HG02884 (cell line): ENCODE data around the gene TUBAL3.
"Not testable (repeated sequence)": the region's sequence is repeated elsewhere in the genome, so short reads cannot be mapped to it uniquely, and the experiment has no call there.

ENCODE experiments used
- ATAC-seq: cut with Tn5 transposase; IDR thresholded peaks from one replicate; pipeline ENCODE4 v1.9.1; 2021; ENCODE audit warnings: mild to moderate bottlenecking, moderate library complexity; ENCODE audit not compliant: unreplicated experiment

Gene TUBAL3

GRCh38 chr10:5424751-5425150, 20.1 kb upstream of the TUBAL3 start:
- ATAC-seq: no peak

GRCh38 chr10:5423771-5424170, 19.1 kb upstream of the TUBAL3 start:
- ATAC-seq: no peak

GRCh38 chr10:5419466-5420094, 15.0 kb upstream of the TUBAL3 start:
- ATAC-seq: no peak

GRCh38 chr10:5418584-5418983, 14.0 kb upstream of the TUBAL3 start:
- no peak for ATAC-seq

GRCh38 chr10:5416981-5417380, 12.4 kb upstream of the TUBAL3 start:
- no peak for ATAC-seq

- ATAC-seq: no peak
Observed at GRCh38 chr10:5413012-5413938, 8.6 kb upstream of the TUBAL3 start.

- ATAC-seq: peak; percentile 97
Observed at GRCh38 chr10:5412277-5412941, 7.8 kb upstream of the TUBAL3 start, which contains the start of gene NET1. Gene NET1 (plus strand): TSS chr10:5412557. CDS start chr10:5412693, 136 bp downstream.

- ATAC-seq: no peak
Observed at GRCh38 chr10:5411941-5412276, 7.3 kb upstream of the TUBAL3 start.

GRCh38 chr10:5410787-5411186, 6.2 kb upstream of the TUBAL3 start:
- ATAC-seq: not testable (repeated sequence)

- ATAC-seq: no peak
Observed at GRCh38 chr10:5406918-5407317, 2.3 kb upstream of the TUBAL3 start.

- ATAC-seq: no peak
Observed at GRCh38 chr10:5402798-5403197, 1.8 kb downstream of the TUBAL3 start.

- ATAC-seq: no peak
Observed at GRCh38 chr10:5400468-5401240, 4.0 kb downstream of the TUBAL3 start.

GRCh38 chr10:5399332-5399731, 5.3 kb downstream of the TUBAL3 start:
- ATAC-seq: no peak

GRCh38 chr10:5396556-5397300, 7.9 kb downstream of the TUBAL3 start:
- ATAC-seq: no peak

- no peak for ATAC-seq
Observed at GRCh38 chr10:5395168-5395567, 9.5 kb downstream of the TUBAL3 start.

- no peak for ATAC-seq
Observed at GRCh38 chr10:5393529-5393928, 11.1 kb downstream of the TUBAL3 start.

GRCh38 chr10:5391790-5392189, 12.8 kb downstream of the TUBAL3 start:
- no peak for ATAC-seq

- ATAC-seq: no peak
Observed at GRCh38 chr10:5390607-5391205, 13.9 kb downstream of the TUBAL3 start.

GRCh38 chr10:5387169-5387568, 17.5 kb downstream of the TUBAL3 start:
- ATAC-seq: no peak

- ATAC-seq: no peak
Observed at GRCh38 chr10:5385224-5385623, 19.4 kb downstream of the TUBAL3 start.
